22Rv1 (cell line): ENCODE measurements around the gene ERFL.

Experiments used
- H3K27ac ChIP-seq: fragments of 450-650 bp; 2 replicates; pipeline ENCODE4 v1.5.1; 2017
- CTCF ChIP-seq: fragments of 450-650 bp; IDR thresholded peaks from 2 replicates; pipeline ENCODE4 v1.5.1; 2017; ENCODE audit warnings: mild to moderate bottlenecking
- ZFX ChIP-seq: fragments of 450-650 bp; IDR thresholded peaks from 2 replicates; pipeline ENCODE4 v1.6.1; 2017; ENCODE audit warnings: antibody characterized with exemption, borderline replicate concordance

Gene ERFL

GRCh38 chr19:41928221-41928683 lies at the start of gene ERFL:
TSS of gene ERFL (minus strand) at chr19:41928449. CDS start at chr19:41912919, 15,530 bp downstream.
- no peak within 1 kb of the TSS for H3K27ac ChIP-seq
- no peak; the same call in 1 of the 2 replicates for TF ChIP-seq CTCF
- TF ChIP-seq ZFX, result no peak

- TF ChIP-seq CTCF (no peak), ZFX (no peak)
- no peak overlapping the region for H3K27ac ChIP-seq
Measured at GRCh38 chr19:41977916-41978315, 49.7 kb upstream of the ERFL start.

GRCh38 chr19:41974652-41975051 lies 46.4 kb upstream of the ERFL start:
- H3K27ac ChIP-seq, result no peak overlapping the region
- TF ChIP-seq CTCF (no peak), ZFX (no peak)

DNA sequence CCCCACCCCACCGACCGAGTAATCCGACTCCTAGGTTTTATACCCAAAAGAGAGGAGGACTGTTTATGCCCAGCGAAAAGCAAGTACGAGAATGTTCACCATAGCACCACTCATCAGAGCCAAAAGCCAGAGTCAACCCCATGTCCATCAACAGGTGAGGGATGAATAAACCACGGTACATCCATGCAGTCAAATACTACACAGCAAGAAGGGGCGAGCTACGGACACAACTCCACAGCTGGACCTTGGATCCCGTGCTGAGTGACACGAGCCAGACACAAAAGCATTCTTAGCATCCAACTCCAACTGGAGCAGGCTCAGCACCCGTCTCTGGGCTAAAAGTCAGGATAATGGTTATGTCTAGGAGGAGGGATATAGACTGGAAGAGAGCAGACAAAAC lies 43.1 kb upstream of the ERFL start:
- TF ChIP-seq CTCF, result no peak
- no peak overlapping the region for H3K27ac ChIP-seq

DNA sequence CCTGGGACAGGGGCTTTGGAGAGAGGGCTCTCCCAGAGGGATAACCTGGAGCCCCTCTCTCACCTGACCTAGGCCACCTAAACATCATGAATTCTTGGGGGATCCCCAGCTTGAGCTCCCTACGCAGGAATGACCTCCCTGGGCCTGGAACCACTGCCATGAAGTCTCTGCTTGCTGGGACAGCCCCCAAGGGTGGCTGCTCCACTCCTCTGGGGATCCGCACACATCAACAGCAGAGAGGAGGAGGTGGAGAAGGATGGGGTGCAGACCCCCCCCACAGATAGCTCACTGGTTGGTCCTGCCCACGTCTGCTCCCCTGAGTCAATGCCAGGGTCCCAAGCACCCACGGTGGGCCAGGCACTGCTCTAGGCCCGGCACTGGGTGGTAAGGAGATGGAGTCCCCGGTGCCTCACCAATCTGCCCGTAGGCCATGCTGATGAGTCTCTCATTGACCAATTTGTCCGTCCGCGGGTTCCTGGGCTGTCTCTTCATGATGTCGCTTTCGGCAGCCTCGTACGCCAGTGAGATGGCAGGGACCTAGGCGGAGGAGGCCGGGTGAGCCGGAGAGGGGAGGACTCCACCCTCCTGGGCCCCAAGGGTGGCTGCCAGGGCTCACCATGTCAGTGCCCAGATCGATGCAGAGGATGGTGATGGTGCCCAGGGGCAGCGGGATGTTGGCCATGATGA lies 41.7 kb upstream of the ERFL start:
- TF ChIP-seq ZFX, result no peak
- TF ChIP-seq CTCF, result no peak
- H3K27ac ChIP-seq, result no peak overlapping the region

DNA sequence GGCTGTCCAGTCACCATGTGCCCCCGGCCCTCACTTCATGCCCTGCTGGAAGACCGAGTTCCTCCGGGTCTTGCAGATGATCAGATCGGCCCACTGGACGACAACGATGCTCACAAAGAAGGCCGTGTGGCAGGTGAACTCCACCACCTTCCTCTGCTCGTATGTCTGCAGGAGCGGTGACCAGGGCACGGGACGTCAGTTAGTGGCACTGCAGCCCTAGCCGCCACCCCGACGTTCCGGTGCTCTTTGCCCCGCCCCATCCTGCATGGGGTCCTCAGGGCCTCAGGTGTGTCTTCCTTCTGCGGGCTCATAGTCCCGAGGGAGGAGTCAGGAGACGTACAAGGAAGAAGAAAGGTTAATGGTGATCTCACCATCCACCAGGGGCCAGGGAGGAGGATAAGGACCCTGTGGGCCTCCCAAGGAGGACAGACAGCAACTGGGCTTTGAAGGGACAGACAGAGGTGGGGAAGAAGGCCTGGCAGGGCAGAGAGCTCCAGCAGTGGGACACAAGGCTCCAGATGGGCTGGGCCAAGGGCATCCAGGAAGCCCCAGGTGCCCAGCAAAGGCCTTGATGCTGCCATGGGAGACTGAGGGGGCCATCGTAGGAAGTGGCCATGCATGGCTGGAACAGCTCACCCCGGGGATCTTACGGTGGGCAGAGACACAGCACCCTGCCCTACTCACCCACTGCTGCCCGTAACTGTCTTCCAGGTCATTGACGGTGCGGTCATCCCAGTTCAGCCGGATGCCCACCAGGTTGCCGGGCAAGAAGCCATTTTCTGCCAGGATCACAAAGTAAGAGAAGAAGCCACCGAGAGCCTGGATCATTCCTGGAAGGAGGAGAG lies 40.7 kb upstream of the ERFL start:
- H3K27ac ChIP-seq, result no peak overlapping the region
- TF ChIP-seq CTCF (no peak), ZFX (no peak)

DNA sequence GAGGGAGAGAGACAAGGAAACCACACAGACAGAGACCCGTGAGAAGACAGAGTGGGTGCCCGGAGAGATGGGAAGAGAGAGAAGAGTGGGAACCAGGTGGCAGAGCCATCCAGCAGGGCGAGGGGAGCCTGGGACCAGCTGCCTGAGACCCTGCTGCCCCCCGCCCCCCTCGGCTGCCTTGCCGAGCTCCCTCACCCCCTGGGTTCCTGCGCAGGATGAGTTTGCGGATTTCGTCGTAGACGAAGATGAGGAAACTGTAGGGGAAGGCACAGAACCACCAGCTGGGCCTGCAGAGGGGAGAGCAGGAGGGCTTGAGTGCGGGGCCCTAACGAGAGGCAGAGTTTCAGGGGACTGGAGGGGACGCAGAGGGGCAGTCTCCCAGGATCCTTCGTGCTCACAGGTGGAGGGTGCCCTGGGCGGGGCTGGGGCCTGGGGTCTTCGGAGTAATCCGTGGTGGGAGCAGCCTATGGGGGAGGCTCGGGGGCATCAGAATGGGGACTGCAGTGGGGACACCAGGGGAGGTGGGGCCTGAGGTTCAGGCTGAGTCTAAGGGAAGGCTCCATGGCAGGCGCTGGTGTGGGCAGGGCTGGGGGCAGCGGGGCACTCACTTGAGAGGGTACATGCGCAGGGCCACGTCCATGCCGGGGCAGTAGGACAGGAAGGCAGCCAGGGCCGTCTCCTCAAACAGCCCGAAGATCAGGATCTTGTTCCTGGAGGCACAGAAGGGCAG lies 39.0 kb upstream of the ERFL start:
- TF ChIP-seq ZFX (no peak), CTCF (no peak)
- H3K27ac ChIP-seq, result no peak overlapping the region
